Left ventricle myocardium superior (tissue), 1 donor: Measurements from ENCODE around the gene ARNT2. TPM values are rescaled to one million over a fixed set of nuclear protein-coding genes. Genes with fewer than 3 reads are reported as not detected.

Experiments
- ATAC-seq: fragments of 200-7000 bp; cut with Tn5 transposase; one replicate; pipeline ENCODE4 v1.9.1; 2020; ENCODE audit warnings: mild to moderate bottlenecking, moderate library complexity
- DNase-seq: peaks from one replicate; pipeline ENCODE4 v3.0.0-alpha.2; 2020
- intact Hi-C: fragments of 100-400 bp; cut with micrococcal nuclease; formaldehyde crosslinking; loops from one replicate; pipeline ENCODE4 v1.11.0; 2022
- total RNA-seq: library from RNA; stranded (reverse); fragmentation: NEBNext Ultra II Directional; extraction: Animal tissue kit (Norgen Biotek cat#: 25700); gene quantifications from one replicate; pipeline ENCODE4 v1.2.1, GENCODE V29; 2021
- donor health status: DM: no; HTN: yes; CAD: no; lungs with severe emphysema.

ARNT2 gene
- total RNA-seq, 1 donor from 2014 or later: 4.1 TPM

GRCh38 chr15:80436511-80437307 is 32.5 kb downstream of the ARNT2 start:
- ATAC-seq: no peak
- DNase-seq: no peak
- intact Hi-C loops: no loop called here

GRCh38 chr15:80437334-80437891 is 33.2 kb downstream of the ARNT2 start:
- ATAC-seq (no peak), DNase-seq (no peak)

GRCh38 chr15:80439140-80439539 is 35.0 kb downstream of the ARNT2 start:
- intact Hi-C loops: no loop called here
- DNase-seq: no peak
- no peak for ATAC-seq

More at GRCh38 chr15:80437334-80437891, 33.2 kb downstream of the ARNT2 start:
- intact Hi-C loops: no loop called here

- DNase-seq: no peak
- ATAC-seq: no peak
- intact Hi-C loops: no loop called here
Observed at GRCh38 chr15:80440024-80440423, 35.8 kb downstream of the ARNT2 start.

GRCh38 chr15:80441041-80441440 is 36.9 kb downstream of the ARNT2 start:
- no peak for ATAC-seq
- no peak for DNase-seq
- intact Hi-C loops: no loop called here

- intact Hi-C loops: no loop called here
- DNase-seq (no peak), ATAC-seq (no peak)
Observed at GRCh38 chr15:80441714-80442113, 37.5 kb downstream of the ARNT2 start.

GRCh38 chr15:80442728-80443403 is 38.7 kb downstream of the ARNT2 start:
- DNase-seq: no peak
- no peak for ATAC-seq
- intact Hi-C loops: no loop called here

- intact Hi-C loops: no loop called here
- ATAC-seq: no peak
Observed at GRCh38 chr15:80444680-80445251, 40.6 kb downstream of the ARNT2 start.

GRCh38 chr15:80445300-80446041 is 41.3 kb downstream of the ARNT2 start:
- intact Hi-C loops: no loop called here
- no peak for ATAC-seq

More at GRCh38 chr15:80444680-80445251, 40.6 kb downstream of the ARNT2 start:
- no peak for DNase-seq

GRCh38 chr15:80447077-80447476 is 42.9 kb downstream of the ARNT2 start:
- DNase-seq (no peak), ATAC-seq (no peak)
- intact Hi-C loops: no loop called here

More at GRCh38 chr15:80445300-80446041, 41.3 kb downstream of the ARNT2 start:
- no peak for DNase-seq

GRCh38 chr15:80449825-80450224 is 45.6 kb downstream of the ARNT2 start:
- ATAC-seq (no peak), DNase-seq (no peak)
- intact Hi-C loops: loop anchor here (10.0 kb wide), 1 partner anchor 525 kb away; no protein-coding TSS in a partner anchor

GRCh38 chr15:80450811-80451321 is 46.7 kb downstream of the ARNT2 start:
- intact Hi-C loops: loop anchor here (10.0 kb wide), 1 partner anchor 524 kb away; no protein-coding TSS in a partner anchor

GRCh38 chr15:80452166-80452565 is 48.0 kb downstream of the ARNT2 start:
- DNase-seq (no peak), ATAC-seq (no peak)
- intact Hi-C loops: loop anchor here (10.0 kb wide), 1 partner anchor 523 kb away; no protein-coding TSS in a partner anchor

More at GRCh38 chr15:80450811-80451321, 46.7 kb downstream of the ARNT2 start:
- no peak for ATAC-seq
- no peak for DNase-seq

- DNase-seq (no peak), ATAC-seq (no peak)
- intact Hi-C loops: loop anchor here (2.0 to 10.0 kb wide), 2 partner anchors 322 to 520 kb away; no protein-coding TSS in a partner anchor
Observed at GRCh38 chr15:80455051-80455648, 51.0 kb downstream of the ARNT2 start.

GRCh38 chr15:80455668-80456442 is 51.7 kb downstream of the ARNT2 start:
- peak; percentile 75 for ATAC-seq
- DNase-seq: peak; percentile 54
- intact Hi-C loops: loop anchor here (2.0 to 10.0 kb wide), 2 partner anchors 321 to 519 kb away; no protein-coding TSS in a partner anchor

- no peak for ATAC-seq
- DNase-seq: no peak
Observed at GRCh38 chr15:80456517-80457492, 52.6 kb downstream of the ARNT2 start.

More at GRCh38 chr15:80456517-80457492, 52.6 kb downstream of the ARNT2 start:
- intact Hi-C loops: loop anchor here (10.0 kb wide), 1 partner anchor 518 kb away; no protein-coding TSS in a partner anchor
